Stimulated activated CD4-positive, alpha-beta T cell treated with anti-CD3 and anti-CD28 coated beads, Interleukin-15, amount 100 ng/mL, for 1 hour (primary cell): ENCODE measurements around the gene ARL6IP5.
A peak's percentile ranks its signal among the peaks of the same experiment; 100 is the strongest.

Experiments
- DNase-seq, 2 donors: peaks; one replicate each; pipeline ENCODE4 v3.0.0-alpha.2; 2020; ENCODE audit warnings: low read depth in 1 of 2, low spot score in 1 of 2

The ARL6IP5 gene, protein sequence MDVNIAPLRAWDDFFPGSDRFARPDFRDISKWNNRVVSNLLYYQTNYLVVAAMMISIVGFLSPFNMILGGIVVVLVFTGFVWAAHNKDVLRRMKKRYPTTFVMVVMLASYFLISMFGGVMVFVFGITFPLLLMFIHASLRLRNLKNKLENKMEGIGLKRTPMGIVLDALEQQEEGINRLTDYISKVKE

DNA sequence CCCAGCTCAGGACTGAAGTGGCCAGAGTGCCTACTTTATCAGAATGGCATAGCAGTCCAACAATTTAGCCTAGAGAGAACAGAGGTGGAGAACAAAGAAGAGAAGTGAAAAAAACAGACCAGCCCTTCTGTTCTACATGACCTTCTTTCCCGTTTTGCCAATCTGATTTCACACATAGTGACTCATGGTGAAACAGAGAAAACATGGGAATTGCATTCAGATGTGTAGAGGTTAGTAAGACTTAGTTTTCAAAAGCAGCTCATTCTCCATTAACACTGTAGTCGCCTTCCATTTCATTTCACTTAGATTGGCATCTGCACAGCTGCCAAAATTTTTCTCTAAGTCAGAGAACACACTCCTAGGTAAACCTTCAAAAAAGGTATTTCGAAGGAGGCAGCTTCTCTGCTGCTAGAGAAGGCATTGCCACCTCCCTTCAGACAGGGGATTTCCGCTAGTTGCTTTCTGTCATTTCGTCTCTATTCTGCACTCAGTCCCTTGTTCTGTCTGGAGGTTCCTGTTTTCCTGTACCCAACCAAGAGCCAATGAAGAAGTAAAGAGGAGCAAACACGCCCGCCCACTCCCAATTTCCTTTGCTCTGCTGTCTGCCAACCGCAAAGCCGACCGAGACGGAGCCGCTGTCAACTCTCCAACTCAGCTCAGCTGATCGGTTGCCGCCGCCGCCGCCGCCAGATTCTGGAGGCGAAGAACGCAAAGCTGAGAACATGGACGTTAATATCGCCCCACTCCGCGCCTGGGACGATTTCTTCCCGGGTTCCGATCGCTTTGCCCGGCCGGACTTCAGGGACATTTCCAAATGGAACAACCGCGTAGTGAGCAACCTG lies at the start of gene ARL6IP5:
ARL6IP5 (plus strand) TSS at position 612 of the 842 bp plus-strand sequence; CDS start at position 723, 111 bp downstream.
- peak; percentile 75 to 76 for DNase-seq

DNA sequence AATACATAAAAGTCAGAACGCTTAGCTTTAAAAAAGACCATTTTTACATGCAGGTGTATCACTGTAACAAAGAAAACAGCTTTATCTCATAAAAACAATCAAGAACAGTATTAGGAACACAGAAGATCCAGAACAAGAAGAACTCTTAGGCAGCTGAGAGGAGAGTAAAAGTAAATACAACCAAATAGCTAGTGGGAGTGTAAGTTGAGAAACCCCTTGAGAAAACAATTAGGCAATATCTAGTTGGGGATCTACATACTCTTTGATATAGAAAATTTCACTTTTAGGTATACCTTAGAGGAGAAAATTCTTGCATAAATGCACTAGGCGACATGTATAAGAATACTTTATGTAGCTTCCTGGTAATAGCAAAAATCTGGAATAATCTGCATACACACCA lies 40.1 kb upstream of the ARL6IP5 start:
- DNase-seq, result no peak

DNA sequence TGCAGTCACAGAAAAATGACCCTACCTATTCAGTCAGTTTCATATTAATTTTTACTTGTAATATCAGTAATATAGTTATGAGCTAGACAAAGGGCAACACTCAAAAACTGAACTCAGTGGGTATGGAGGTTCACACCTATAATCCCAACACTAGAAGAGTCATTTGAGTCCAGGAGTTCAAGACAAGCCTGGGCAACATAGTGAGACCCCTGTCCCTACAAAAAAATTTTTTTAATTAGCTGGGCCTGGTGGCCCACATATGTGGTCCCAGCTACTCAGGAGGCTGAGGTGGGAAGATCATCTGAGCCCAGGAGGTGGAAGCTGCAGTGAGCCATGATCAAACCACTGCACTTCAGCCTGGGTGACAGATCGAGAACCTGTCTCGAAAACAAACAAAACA lies 35.7 kb upstream of the ARL6IP5 start:
- DNase-seq, result no peak

DNA sequence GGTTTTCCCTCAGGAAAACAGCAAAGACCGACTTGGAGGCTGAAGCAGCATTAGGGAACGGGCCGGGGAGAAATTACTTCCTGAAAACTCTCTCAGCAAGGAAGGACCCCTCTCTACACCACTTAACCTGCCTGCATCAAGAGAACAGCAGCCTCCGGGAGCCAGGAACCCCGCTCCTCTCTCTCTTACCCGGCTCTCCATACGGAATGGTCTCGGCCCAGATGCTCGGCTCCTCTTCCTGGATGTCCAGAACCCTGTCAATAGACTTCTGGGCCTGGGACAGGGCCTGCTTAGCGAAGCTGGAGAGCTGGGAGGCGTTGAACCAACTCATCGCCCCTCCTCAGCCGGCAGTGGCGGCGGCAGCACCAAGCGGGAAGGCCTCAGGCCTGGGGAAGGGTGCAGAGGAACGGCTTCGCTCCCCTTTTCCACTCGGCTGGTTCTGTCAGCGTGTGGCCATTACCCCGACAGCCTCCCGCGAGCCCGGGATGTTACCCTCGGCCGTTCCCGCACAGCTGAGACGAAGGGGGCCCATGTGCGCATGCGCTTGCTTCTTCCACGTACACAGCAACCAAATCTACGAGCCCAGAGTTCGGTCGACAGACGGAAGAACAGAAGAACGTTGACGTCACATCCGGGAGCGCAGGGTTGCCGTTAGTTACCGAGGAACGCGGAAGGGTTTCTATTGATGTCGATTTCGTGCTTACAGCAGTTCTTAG lies 32.8 kb upstream of the ARL6IP5 start, which contains the start of gene TMF1:
TMF1 (minus strand) TSS at position 578 of the 716 bp plus-strand sequence; CDS start at position 331, 247 bp downstream.
- DNase-seq, result peak; percentile 91 to 92

DNA sequence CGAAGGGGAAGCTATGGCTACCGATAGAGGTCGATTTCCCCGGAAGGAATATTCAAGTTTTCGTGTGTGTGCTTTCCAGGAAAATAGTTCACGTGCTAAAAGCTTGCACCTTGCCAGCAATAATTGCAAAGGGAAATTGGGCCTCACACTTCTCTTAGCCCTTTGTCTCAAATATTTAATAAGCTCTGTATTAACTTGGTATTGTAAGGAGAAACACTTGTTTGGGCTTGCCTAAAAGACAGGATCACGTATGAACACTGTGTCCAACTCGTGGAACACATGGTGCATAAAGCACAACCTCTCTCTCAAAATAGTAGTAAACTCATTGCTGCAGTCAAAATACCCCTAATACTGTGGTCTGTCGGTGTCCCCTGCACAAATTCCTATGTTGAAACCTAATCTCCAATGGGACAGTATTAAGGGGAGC lies 32.3 kb upstream of the ARL6IP5 start:
- DNase-seq, result no peak

DNA sequence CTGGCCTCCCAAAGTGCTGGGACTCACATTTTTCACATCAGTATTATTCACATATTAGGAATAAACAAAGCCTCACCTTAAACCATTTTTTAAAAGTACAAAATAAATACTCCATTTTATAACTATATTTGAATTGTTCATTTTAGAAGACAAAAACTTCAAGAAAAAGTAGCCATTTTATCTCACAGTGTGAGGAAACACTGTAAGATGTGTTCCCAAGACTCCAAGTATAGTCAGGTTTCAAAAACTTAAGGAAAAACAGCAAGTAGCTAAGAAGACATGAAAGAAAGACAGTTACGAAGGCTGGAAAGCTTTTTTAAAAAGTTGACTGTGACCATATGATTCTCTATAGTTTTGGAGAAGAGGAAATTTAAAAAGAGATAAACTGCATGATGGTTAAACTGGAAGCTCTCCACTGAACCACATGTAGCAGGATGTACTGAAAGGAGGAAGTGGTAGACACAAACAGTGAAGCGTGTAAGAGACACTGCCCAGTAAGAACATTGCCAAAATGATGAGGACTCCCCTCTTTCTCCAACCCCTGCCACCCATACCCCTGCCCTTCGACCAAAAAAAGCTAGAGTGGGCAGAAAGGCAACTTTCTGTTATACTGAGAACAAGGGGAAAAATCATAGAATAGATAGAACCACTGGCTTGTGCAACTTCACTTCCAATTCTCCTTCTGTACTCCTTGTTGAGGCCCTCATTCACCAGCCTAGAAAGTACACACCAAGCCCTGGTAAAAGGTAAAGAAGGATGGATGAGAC lies 26.4 kb upstream of the ARL6IP5 start:
- DNase-seq, result no peak

DNA sequence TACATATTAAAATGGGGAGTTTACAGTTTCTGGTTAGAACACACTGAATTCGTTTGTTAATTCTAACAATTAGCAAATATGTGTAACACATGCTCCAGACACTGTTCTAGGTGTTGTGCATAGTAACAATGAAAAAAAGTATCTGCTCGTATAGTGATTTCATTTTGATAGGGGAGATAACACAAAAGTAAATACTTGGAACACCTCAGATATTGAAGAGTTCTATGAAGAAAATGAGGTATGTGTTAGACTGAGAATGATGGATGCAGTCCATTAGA lies 25.9 kb upstream of the ARL6IP5 start:
- DNase-seq, result no peak

DNA sequence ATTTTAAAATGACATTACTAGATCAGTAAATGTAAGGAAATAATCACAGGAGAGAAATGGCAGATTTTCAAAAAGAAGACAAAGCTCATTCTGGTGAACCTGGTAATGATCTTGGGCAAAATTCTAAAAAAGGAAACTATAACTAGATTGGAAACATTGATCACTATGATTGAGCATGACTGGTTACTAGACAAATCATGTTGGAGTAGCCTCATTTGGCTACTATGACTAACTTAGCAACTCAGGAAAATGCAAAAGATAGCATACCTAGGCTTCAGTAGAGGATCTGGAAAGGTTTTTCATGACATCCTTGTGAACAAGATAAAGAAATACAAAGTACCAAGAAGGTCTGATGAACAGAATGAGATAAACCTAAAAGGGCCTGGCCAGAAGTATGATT lies 25.0 kb upstream of the ARL6IP5 start:
- no peak for DNase-seq

DNA sequence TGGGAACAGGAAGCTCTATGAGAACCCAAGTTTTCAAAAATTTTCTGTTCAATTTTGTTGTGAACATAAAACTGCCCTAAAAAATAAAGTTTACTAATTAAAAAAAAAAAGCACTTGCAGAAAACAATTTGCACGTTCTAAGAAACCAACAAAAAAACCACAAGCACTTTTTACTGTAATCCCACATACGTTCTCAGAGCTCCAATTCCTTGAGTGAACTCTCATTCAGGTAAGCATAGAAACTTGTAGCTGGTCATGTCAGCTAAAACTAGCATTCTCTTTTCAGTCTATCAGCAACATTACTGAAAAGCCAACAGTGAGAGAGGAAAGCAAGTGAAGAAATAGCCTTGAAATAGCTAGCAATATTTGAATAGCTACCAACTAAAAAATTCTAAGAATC lies 21.1 kb upstream of the ARL6IP5 start:
- DNase-seq, result no peak

DNA sequence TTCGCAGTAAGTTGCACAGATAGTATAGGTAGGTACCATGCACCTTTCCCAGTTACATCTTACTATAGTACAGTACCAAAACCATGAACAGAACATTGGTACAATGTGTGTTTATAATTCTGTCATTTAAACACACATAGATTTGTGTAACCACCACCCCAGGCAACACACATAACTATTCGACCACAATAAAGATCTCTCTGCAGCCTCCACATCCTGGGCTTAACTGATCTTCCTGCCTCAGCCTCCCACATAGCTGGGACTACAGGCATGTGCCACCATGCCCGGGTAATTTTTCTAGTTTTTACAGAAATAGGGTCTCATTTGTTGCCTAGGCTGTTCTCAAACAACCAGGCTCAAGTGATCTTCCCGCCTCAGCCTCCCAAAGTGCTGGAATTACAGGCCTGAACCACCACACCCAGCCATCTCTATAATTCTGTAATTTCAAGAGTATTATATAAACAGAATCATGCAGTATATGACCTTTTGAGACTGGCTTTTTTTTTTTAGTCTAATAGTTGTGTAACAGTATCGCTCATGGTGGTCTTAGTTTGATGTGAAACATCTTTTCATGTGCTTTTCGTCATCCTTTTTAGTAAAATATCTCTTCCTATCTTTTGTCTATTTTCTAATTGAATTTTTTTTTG lies 19.3 kb upstream of the ARL6IP5 start:
- DNase-seq, result no peak

DNA sequence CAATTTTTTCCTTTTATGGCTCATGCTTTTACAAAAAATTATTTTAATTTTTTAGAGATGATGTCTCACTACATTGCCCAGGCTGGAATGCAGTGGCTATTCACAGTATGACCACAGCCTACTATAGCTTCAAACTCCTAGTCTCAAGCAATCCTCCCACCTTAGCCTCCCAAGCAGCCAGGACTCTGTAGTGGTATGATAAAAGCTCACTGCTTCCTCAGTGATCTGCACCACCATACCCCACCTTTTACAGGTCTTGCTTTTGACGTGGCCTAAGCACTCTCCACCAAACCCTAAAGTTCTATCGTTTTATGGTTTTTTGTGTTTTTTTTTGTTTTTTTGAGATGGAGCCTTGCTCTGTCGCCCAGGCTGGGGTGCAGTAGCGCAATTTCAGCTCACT lies 18.6 kb upstream of the ARL6IP5 start:
- DNase-seq, result no peak

DNA sequence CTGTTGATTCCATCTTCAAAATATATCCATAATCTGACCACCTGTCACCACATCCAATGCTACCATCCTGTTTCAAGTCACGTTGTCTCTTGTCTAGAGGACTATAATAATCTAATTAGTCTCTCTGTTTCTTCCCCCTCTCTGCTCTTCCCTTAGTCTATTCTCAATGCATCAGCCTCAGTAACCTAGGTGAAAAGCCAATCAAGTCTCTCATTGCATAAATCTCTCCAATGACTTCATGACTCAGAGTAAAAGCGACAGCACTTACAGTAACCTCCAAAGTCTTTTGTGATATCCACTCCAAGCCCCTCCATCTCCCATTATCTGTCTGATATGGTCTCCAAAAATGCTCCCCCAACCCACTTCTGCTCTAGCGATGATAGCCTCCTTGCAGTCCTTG lies 11.8 kb upstream of the ARL6IP5 start:
- no peak for DNase-seq

DNA sequence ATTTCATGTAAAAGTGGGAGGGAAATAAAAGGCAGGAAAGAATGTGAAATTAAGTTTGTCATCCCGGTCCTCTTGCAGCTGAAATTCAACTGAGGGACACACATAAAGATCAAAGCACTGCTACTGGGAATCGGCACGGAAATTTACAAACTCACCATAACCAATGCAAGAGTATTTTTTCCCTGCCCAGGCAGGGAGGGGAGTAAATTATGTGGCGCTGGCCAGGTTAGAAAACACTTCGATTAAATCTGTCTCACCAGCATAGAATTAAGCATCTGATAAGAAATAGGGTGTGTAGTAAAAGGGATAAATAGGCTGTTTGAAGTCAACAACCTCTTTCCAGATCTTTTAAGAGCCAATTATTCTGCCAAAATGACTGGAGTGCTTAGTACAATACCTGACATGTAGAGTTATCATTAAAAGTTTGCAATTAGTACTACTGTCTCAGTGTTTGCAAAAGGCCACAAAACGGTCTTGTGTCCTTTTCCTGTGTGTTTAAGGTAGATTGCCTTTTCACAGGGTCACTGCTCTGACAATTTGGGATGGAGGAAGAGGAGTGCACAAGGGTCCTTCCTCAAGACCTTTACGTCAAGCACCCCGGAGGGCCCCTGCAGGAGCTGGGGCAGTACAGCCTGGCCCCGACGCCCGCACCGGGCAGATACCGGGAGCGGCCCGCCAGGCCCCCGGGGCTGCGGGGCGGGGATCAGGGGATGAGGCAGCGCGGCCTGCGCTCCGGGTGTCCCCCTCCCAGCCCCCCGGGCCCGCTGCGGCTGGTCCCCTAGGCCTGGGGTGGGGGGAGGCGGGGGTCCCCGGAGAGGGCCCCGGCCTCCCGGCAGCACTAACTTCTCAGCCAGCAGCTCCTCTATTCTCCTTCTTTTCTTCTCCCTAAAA lies 5.2 kb upstream of the ARL6IP5 start:
- no peak for DNase-seq

DNA sequence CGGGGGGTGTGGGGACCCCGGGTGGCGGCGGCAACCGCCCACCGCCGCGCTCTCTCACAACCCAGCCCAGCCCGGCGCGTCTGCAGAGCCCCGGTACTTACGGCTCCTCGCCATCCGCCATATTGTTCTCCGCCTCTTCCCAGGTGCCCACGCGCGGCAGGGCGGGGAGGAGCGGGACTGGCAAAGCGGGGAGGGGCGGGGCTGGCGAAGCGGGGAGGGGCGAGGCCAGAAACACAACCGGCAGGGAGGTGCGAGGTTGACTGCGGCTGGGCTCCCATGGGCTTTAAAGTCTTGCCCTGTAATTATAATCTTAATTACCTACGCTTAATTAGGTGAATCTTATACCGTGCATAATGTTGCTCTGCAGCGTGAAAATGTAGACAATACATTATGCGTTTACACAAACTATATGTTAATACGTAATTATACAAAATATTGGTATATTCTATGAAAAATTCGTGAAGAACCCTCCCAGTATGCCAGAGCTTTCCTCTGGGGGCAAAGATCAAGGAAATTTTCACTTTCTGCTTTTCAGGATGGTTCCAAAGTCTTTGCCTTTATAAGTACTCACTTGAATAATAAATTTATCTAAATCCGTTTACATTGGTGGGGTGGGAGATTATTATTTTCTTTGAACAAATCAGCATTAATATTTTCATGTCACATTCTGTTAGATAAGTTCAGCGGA lies 4.4 kb upstream of the ARL6IP5 start, which contains the start of gene UBA3:
UBA3 (minus strand) TSS at position 133 of the 688 bp plus-strand sequence; CDS start at position 121, 12 bp downstream.
- peak; percentile 76 to 91 for DNase-seq

DNA sequence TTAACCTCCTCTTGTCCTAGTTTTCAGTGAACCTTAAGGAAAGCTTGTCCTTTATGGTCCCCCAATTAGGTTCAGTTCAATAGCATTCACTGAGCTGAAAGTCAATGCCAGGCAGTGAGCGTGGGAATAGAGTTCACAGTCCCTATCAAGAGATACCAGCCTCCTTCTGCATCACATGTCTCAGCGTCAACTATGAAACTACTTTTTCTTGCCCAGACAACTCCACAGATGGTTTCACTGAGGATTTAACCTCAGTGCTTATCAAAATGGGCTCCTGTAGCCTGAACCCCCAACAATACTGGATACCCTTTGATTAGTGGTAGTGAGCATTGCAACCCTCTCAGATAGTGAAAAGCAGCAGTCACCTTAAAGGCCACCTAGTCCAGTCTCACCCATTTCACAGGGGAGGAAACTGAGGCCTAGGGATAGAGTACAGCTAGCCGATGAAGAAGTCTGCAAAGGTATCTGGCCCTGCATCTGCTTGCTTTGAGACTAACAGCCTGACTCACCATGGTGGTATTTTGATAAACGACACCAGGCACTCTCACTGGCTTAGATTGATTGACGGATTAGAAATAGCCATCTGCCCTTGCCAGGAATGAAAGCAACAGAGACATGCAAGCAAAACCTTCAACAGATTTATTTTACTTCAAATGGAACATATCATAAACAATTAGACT lies 3.0 kb upstream of the ARL6IP5 start:
- DNase-seq, result no peak

DNA sequence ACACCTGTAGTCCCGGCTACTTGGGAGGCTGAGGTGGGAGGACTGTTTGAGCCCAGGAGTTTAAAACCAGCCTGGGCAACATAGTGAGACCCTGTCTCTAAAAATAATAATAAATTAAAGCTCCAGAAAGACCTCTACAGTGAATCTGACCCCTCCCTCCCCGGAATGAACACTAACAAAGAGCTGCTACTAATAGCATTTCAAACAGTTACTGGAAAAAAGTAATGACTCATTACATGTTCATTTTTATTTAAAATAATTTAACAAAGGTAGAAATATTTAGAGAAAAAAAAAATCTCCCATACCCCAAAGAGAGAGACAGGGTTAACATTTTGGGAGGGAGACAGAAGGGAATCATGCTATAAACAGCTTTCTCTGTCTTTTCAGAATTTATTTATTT lies 2.4 kb upstream of the ARL6IP5 start:
- DNase-seq, result no peak

DNA sequence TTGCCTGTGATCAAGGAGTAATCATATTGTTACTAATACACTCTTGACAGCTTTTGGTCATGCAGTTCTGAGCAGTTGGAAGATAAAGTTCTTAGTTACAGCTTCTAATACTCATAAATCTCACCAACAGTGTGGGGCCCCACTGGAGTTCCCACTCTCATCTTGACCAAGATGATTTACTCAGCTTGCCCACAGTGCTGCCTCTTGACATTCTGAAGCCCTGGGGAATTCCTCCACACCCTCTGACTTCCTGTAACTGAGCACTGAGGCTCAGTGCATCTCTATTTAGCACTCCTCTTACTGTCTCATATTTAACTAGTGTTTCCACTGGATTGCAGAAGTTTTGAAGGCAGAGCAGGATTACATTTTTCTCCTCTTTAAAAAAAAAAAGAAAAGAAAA lies 1.9 kb upstream of the ARL6IP5 start:
- DNase-seq, result peak in 1 of 2 donors; percentile 24

DNA sequence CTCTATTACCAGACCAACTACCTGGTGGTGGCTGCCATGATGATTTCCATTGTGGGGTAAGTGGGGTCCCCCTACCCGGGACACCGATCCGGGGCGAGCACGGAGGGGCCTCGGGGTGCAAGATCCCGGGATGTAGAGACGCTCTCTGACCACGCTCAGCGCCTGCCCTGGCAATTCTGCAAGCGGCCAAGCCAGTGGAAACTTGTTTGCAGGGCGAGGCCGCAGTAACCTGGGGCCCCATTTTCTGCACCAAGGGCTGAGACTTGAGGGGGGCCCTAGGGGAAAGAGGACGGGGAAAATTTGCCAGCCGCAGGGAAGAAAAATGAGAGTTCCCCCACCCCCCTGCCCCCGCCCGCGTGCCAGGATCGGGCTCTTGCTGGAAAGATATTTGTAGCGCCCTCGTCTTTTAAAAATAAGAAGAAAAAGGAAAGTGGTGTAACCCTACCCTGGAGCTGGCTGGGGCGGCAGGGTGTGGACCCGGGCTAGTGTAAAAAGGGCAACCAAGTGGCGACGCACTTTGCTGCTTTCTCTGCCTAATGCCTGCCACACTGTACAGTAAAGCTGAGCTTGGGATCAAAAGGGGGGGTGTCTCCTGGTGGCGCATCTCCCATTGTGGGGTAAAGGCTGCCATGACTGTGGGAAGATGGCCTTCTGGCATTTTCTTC lies 563 bp downstream of the ARL6IP5 start:
- DNase-seq, result no peak
